Thoracic aorta (tissue), 2 donors: ENCODE data around the gene INHBE. TPM values are rescaled to one million over a fixed set of nuclear protein-coding genes. Genes with fewer than 3 reads are reported as not detected.

Source experiments
- ATAC-seq: fragments of 150-250 bp; one replicate; pipeline ENCODE4 v1.8.0; 2017; ENCODE audit warnings: low read depth; ENCODE audit not compliant: insufficient number of reproducible peaks, low FRiP score
- DNase-seq: peaks from one replicate; pipeline ENCODE4 v3.0.0-alpha.2; 2020; ENCODE audit warnings: low spot score
- H3K27ac ChIP-seq, 2 donors: fragments of 200-600 bp; sonication (generic); 1 replicate in 1 of 2; 2 replicates in 1 of 2; pipeline ENCODE4 v1.5.1; 2016; ENCODE audit warnings: mild to moderate bottlenecking in 2 of 2, moderate library complexity in 2 of 2
- H3K27me3 ChIP-seq: fragments of 200-600 bp; sonication (generic); replicated peaks from 2 replicates; pipeline ENCODE4 v1.6.0; 2016; ENCODE audit warnings: mild to moderate bottlenecking; ENCODE audit not compliant: insufficient read depth
- H3K36me3 ChIP-seq: fragments of 200-600 bp; sonication (generic); one replicate; pipeline ENCODE4 v1.5.1; 2016
- H3K4me1 ChIP-seq, 2 donors: fragments of 200-600 bp; sonication (generic); 1 replicate in 1 of 2; 2 replicates in 1 of 2; pipeline versions ENCODE4 v1.5.1 to v1.6.0; 2016; ENCODE audit warnings: low read depth in 2 of 2, mild to moderate bottlenecking in 1 of 2; ENCODE audit not compliant: control insufficient read depth in 1 of 2
- H3K4me3 ChIP-seq: fragments of 200-600 bp; sonication (generic); 2 replicates; pipeline ENCODE4 v1.5.1; 2016; ENCODE audit warnings: mild to moderate bottlenecking
- H3K9me3 ChIP-seq: fragments of 200-600 bp; sonication (generic); 2 replicates; pipeline ENCODE4 v1.5.1; 2016
- total RNA-seq, 2 donors: library from RNA; depleted of rRNA; stranded (reverse); fragments of >200 nt; gene quantifications; one replicate each; pipeline versions ENCODE4 v1.1.0 to v1.2.3, GENCODE V29; 2016
- TF ChIP-seq, protein P1 (sequence below): fragments of 200-600 bp; sonication (generic); IDR thresholded peaks from one replicate; pipeline ENCODE4 v1.5.1; 2019; ENCODE audit warnings: antibody characterized with exemption

The INHBE gene
- total RNA-seq, 2 donors from 2014 or later = not detected

GRCh38 chr12:57459055-57459749 is 4.1 kb downstream of the INHBE start:
- no peaks in the 10 kb centered on the region for H3K27me3 ChIP-seq
- H3K36me3 ChIP-seq = no peaks in the 10 kb centered on the region
- H3K4me3 ChIP-seq = peak overlapping the region; percentile 71
- TF ChIP-seq, protein P1, sequence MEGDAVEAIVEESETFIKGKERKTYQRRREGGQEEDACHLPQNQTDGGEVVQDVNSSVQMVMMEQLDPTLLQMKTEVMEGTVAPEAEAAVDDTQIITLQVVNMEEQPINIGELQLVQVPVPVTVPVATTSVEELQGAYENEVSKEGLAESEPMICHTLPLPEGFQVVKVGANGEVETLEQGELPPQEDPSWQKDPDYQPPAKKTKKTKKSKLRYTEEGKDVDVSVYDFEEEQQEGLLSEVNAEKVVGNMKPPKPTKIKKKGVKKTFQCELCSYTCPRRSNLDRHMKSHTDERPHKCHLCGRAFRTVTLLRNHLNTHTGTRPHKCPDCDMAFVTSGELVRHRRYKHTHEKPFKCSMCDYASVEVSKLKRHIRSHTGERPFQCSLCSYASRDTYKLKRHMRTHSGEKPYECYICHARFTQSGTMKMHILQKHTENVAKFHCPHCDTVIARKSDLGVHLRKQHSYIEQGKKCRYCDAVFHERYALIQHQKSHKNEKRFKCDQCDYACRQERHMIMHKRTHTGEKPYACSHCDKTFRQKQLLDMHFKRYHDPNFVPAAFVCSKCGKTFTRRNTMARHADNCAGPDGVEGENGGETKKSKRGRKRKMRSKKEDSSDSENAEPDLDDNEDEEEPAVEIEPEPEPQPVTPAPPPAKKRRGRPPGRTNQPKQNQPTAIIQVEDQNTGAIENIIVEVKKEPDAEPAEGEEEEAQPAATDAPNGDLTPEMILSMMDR = peak; percentile 94
- peak overlapping the region; percentile 43 to 64 for H3K27ac ChIP-seq
- peaks cover 12 to 18% of the 10 kb centered on the region in 2 donors for H3K4me1 ChIP-seq
- peak; percentile 72 for ATAC-seq
- no peaks in the 10 kb centered on the region for H3K9me3 ChIP-seq
- peak; percentile 86 for DNase-seq

GRCh38 chr12:57459750-57460467 is 4.8 kb downstream of the INHBE start, which contains the start of gene GLI1:
TSS of gene GLI1 (plus strand) at chr12:57459785. CDS start at chr12:57463692, 3,907 bp downstream.
- Histone ChIP-seq H3K9me3 (no peaks in the 10 kb centered on the region), H3K4me3 (peak within 1 kb of the TSS; percentile 71), H3K27ac (peak within 1 kb of the TSS; percentile 43 to 64), H3K4me1 (peaks cover 12 to 18% of the 10 kb centered on the region in 2 donors), H3K36me3 (no peaks in the 10 kb centered on the region), H3K27me3 (no peaks in the 10 kb centered on the region)
- DNase-seq (no peak), ATAC-seq (no peak)
- TF ChIP-seq, protein P1 = no peak

GRCh38 chr12:57460468-57460784 is 5.3 kb downstream of the INHBE start:
- H3K9me3 ChIP-seq = no peaks in the 10 kb centered on the region
- peaks cover 12 to 18% of the 10 kb centered on the region in 2 donors for H3K4me1 ChIP-seq
- H3K27me3 ChIP-seq = no peaks in the 10 kb centered on the region
- ATAC-seq = no peak
- H3K27ac ChIP-seq = peak overlapping the region in 1 of 2 donors; percentile 8
- H3K36me3 ChIP-seq = no peaks in the 10 kb centered on the region
- TF ChIP-seq, protein P1 = no peak
- peak overlapping the region; percentile 71 for H3K4me3 ChIP-seq
- no peak for DNase-seq

- Histone ChIP-seq H3K4me3 (peak overlapping the region; percentile 71), H3K4me1 (peaks cover 12 to 18% of the 10 kb centered on the region in 2 donors), H3K36me3 (no peaks in the 10 kb centered on the region), H3K27ac (no peak overlapping the region), H3K9me3 (no peaks in the 10 kb centered on the region), H3K27me3 (no peaks in the 10 kb centered on the region)
- DNase-seq = no peak
- no peak for ATAC-seq
- TF ChIP-seq, protein P1 = no peak
These were observed 5.8 kb downstream of the INHBE start for GRCh38 chr12:57460841-57461275.

- Histone ChIP-seq H3K9me3 (no peaks in the 10 kb centered on the region), H3K4me1 (peaks cover 12 to 18% of the 10 kb centered on the region in 2 donors), H3K4me3 (peak overlapping the region; percentile 71), H3K27me3 (no peaks in the 10 kb centered on the region), H3K36me3 (no peaks in the 10 kb centered on the region), H3K27ac (peak overlapping the region; percentile 58 to 75)
- ATAC-seq = no peak
- TF ChIP-seq, protein P1 = no peak
- no peak for DNase-seq
These were observed 6.3 kb downstream of the INHBE start for GRCh38 chr12:57461276-57461916.
